H1 (cell line): ENCODE data around the gene EPHA7. TPM values are rescaled to one million over a fixed set of nuclear protein-coding genes. Genes with fewer than 3 reads are reported as not detected.

Experiments used
- BACH1 ChIP-seq: IDR thresholded peaks from 2 replicates; pipeline ENCODE4 v1.6.1; 2012; ENCODE audit warnings: low read length, improper control_type of control experiment
- GTF2F1 ChIP-seq: IDR thresholded peaks from 2 replicates; pipeline ENCODE4 v1.6.1; 2012; ENCODE audit warnings: low read depth, low read length, improper control_type of control experiment, borderline replicate concordance
- polyA plus RNA-seq, 7 experiments: library from polyadenylated mRNA; depleted of rRNA in 3 of 7; stranded (reverse) in 5 of 7; unstranded in 2 of 7; fragments of >200 nt in 5 of 7; fragments of 200-250 nt in 2 of 7; gene quantifications; 1 replicate in 5 of 7; 2 replicates in 1 of 7; 4 replicates in 1 of 7; pipeline versions ENCODE4 v1.2.1 to v1.2.3, GENCODE V29; 2011 to 2013; ENCODE audit warnings: missing spikeins in 2 of 7, mixed read lengths in 2 of 7
- total RNA-seq: library from RNA; stranded (reverse); fragmentation: NEBNext Ultra II Directional; extraction: Animal tissue kit (Norgen Biotek cat#: 25700); gene quantifications from 2 replicates; pipeline ENCODE4 v1.2.1, GENCODE V29; 2021

EPHA7 gene
- total and polyA plus RNA-seq, 2 of the 8 experiments (the other 6 are each of a cell fraction or from before 2014, with no cell fraction given) = 1.3 to 6.8 TPM

DNA sequence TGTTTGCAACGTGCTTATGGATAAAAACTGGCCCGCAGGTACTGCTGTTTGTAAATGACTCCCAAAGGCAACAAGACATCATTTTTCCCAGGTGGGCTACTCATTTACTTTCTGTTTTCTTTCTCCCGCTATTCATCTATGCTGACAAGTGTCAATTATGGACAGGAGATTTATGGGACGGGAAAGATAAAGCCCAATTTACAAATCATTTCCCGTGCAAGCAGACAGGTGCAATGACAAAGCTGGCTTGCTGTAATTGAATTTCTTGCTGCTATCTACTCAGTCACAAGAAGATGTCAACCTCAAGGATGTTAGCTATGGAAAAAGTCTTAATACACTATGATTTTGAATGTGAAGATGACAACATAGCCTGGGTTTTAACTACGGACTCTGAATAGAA, 125.5 kb downstream of the EPHA7 start (continued):
- TF ChIP-seq BACH1 (no peak), GTF2F1 (no peak)
